Gastroesophageal sphincter (tissue), 3 donors: Measurements from ENCODE around the gene RPS21.

Experiments
- CTCF ChIP-seq, 4 experiments: fragments of 200-600 bp in 2 of 4; fragments of 450-650 bp in 2 of 4; sonication (generic) in 1 of 4; IDR thresholded peaks; one replicate each; pipeline ENCODE4 v1.5.1; 2017 to 2019; ENCODE audit warnings: antibody characterized with exemption in 4 of 4, mild to moderate bottlenecking in 2 of 4, moderate library complexity in 2 of 4
- POLR2A ChIP-seq, 2 donors: fragments of 450-650 bp; IDR thresholded peaks; one replicate each; pipeline ENCODE4 v1.6.1; 2017; ENCODE audit warnings: antibody characterized with exemption in 2 of 2, mild to moderate bottlenecking in 2 of 2, moderate library complexity in 1 of 2
- POLR2AphosphoS5 ChIP-seq: sonication (generic); formaldehyde crosslinking; IDR thresholded peaks from one replicate; pipeline ENCODE4 v1.6.1; 2017; ENCODE audit warnings: antibody characterized with exemption

GRCh38 chr20:62390317-62391164 is 3.6 kb downstream of the RPS21 start:
- TF ChIP-seq CTCF (IDR thresholded peaks at IDR 0.05): no peak
- no peak for TF ChIP-seq POLR2AphosphoS5
- TF ChIP-seq POLR2A (IDR thresholded peaks at IDR 0.05): no peak
